NCI-H345 treated with DMSO at 0.1 percent for 48 hours (cell line): ENCODE measurements around the gene TTC31.
"Not testable (repeated sequence)": the region's sequence is repeated elsewhere in the genome, so short reads cannot be mapped to it uniquely, and the experiment has no call there.

Experiments
- DNase-seq: peaks from one replicate; lab custom pipeline; 2025; ENCODE audit not compliant: unreplicated experiment; lab: John Stamatoyannopoulos, UW

TTC31 gene

GRCh38 chr2:74482801-74483674 lies at the start of gene TTC31, which contains the start of gene CCDC142:
TSS of gene TTC31 (plus strand) at chr2:74483081. CDS start at chr2:74483096, 15 bp downstream.
TSS of gene CCDC142 (minus strand) at chr2:74482998. CDS start at chr2:74482837, 161 bp downstream.
- DNase-seq = peak; percentile 95

- DNase-seq = no peak
Measured at GRCh38 chr2:74436111-74436805, 46.6 kb upstream of the TTC31 start.

GRCh38 chr2:74436848-74437695 lies 45.8 kb upstream of the TTC31 start:
- DNase-seq = no peak

- no peak for DNase-seq
Measured at GRCh38 chr2:74438248-74438647, 44.6 kb upstream of the TTC31 start.

GRCh38 chr2:74439373-74439772 lies 43.5 kb upstream of the TTC31 start:
- DNase-seq = no peak

- no peak for DNase-seq
Measured at GRCh38 chr2:74439803-74440377, 43.0 kb upstream of the TTC31 start.

GRCh38 chr2:74440378-74441169 lies 42.3 kb upstream of the TTC31 start:
- DNase-seq = no peak

GRCh38 chr2:74441170-74441689 lies 41.7 kb upstream of the TTC31 start:
- no peak for DNase-seq

- DNase-seq = no peak
Measured at GRCh38 chr2:74441690-74442482, 41.0 kb upstream of the TTC31 start, which contains the start of gene RTKN. TSS of gene RTKN (minus strand) at chr2:74441937. CDS start at chr2:74441816, 121 bp downstream.

- DNase-seq = not testable (repeated sequence)
Measured at GRCh38 chr2:74442483-74443297, 40.2 kb upstream of the TTC31 start.

- no peak for DNase-seq
Measured at GRCh38 chr2:74444498-74445318, 38.2 kb upstream of the TTC31 start.

GRCh38 chr2:74447230-74447999 lies 35.5 kb upstream of the TTC31 start:
- no peak for DNase-seq

GRCh38 chr2:74448771-74449170 lies 34.1 kb upstream of the TTC31 start:
- no peak for DNase-seq

GRCh38 chr2:74450570-74451190 lies 32.2 kb upstream of the TTC31 start:
- DNase-seq = no peak

- DNase-seq = peak; percentile 96
Measured at GRCh38 chr2:74454654-74455511, 28.0 kb upstream of the TTC31 start, which contains the start of gene INO80B. TSS of gene INO80B (plus strand) at chr2:74455087. CDS start at chr2:74455117, 30 bp downstream.
